ENCODE data around the gene GET3. TPM values are rescaled to one million over a fixed set of nuclear protein-coding genes. Genes with fewer than 3 reads are reported as not detected.

Gene GET3
- total and polyA plus RNA-seq, 5 donors from 2014 or later: 37.9 to 91.2 (median 72.7) TPM

GRCh38 chr19:12745166-12745897, 8.0 kb downstream of the GET3 start:
- Histone ChIP-seq H3K27me3 (ENCODE audit: control insufficient read depth, insufficient read depth, low read length) (no peaks in the 10 kb centered on the region), H3K4me1 (ENCODE audit: control insufficient read depth, insufficient read depth, low read length, poor library complexity, severe bottlenecking) (no peaks in the 10 kb centered on the region), H3K4me3 (ENCODE audit: low read depth, low read length) (no peak overlapping the region), H3K36me3 (ENCODE audit: control insufficient read depth, insufficient read depth, low read length) (peaks cover 26% of the 10 kb centered on the region), H3K27ac (ENCODE audit: insufficient read depth, low read length, poor library complexity, severe bottlenecking) (no peak overlapping the region), H3K9me3 (ENCODE audit: control insufficient read depth in 2 of 2, low read length in 2 of 2) (peaks cover 0 to 8% of the 10 kb centered on the region in 2 experiments)
- H3K9me3 Mint-ChIP-seq: peaks cover 0 to 5% (median 0%) of the 10 kb centered on the region in 7 donors
- H3K4me3 Mint-ChIP-seq: no peak overlapping the region
- ATAC-seq (ENCODE audit: low read depth in 2 of 2) (no peak), DNase-seq (no peak)
- H3K27ac Mint-ChIP-seq: no peak overlapping the region
- no peaks in the 10 kb centered on the region for H3K27me3 Mint-ChIP-seq
- H3K4me1 Mint-ChIP-seq: peaks cover 0 to 8% (median 3%) of the 10 kb centered on the region in 4 donors
- H3K36me3 Mint-ChIP-seq: peaks cover 26% of the 10 kb centered on the region

DNA sequence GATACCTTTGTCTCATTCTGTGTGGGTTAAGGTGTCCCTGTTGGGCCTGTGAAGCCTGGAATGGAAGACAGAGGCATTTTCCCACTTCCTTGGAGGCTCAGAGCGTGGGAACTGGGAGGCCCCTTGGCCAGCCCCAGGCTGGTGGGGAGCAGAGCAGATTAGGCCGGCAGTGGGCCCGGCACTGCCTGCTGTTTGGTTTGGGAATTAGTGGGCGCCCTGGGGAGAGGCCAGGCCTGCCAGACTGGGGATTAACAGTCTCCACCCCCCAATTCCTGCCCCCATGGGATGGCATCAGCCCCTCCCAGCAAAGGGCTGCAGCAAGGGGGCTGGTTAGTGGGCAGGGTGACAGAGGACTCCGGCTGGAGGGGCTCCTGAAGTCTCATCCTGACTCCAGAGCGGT, 11.2 kb downstream of the GET3 start:
- H3K4me1 Mint-ChIP-seq: peaks cover 0 to 5% (median 2%) of the 10 kb centered on the region in 4 donors
- H3K4me3 Mint-ChIP-seq: no peak overlapping the region
- H3K9me3 Mint-ChIP-seq: peaks cover 0 to 5% (median 0%) of the 10 kb centered on the region in 7 donors
- H3K27me3 ChIP-seq (ENCODE audit: control insufficient read depth, insufficient read depth, low read length): no peaks in the 10 kb centered on the region
- ATAC-seq (ENCODE audit: low read depth in 2 of 2): no peak
- peaks cover 0 to 8% of the 10 kb centered on the region in 2 experiments for H3K9me3 ChIP-seq (ENCODE audit: control insufficient read depth in 2 of 2, low read length in 2 of 2)
- no peaks in the 10 kb centered on the region for H3K4me1 ChIP-seq (ENCODE audit: control insufficient read depth, insufficient read depth, low read length, poor library complexity, severe bottlenecking)
- no peak for DNase-seq
- peaks cover 16% of the 10 kb centered on the region for H3K36me3 Mint-ChIP-seq
- peaks cover 18% of the 10 kb centered on the region for H3K36me3 ChIP-seq (ENCODE audit: control insufficient read depth, insufficient read depth, low read length)
- H3K27me3 Mint-ChIP-seq: peaks cover 3% of the 10 kb centered on the region
- no peak overlapping the region for H3K27ac ChIP-seq (ENCODE audit: insufficient read depth, low read length, poor library complexity, severe bottlenecking)
- no peak overlapping the region for H3K27ac Mint-ChIP-seq
- H3K4me3 ChIP-seq (ENCODE audit: low read depth, low read length): no peak overlapping the region

DNA sequence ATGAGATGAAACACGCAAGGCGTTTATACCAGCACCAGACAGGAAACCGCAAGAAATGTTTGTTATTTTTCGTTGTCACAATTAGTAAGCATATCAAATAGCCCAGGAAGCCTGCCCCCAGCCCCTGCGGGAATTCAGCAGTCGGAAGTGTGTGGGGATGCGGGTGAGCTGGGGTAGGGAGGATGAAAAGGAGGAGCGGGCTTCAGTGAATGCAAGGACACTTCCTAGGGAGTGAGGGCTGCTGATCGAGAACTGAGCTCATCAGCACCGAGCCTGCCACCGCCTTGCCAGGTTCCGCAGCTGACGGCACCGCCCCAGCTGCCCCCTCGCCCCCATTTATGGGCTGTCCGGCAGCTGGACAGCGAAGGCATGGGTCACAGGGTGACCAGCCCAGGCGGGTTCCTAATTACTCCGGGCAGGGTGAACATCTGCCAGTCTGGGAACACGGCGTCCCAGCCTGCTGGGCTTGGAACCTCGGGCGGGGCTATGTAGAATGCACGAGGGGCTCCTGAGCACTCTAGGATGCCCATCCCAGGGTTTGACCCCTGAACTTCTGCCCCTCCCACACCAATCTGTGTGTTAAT, 12.7 kb downstream of the GET3 start:
- peaks cover 0 to 5% (median 2%) of the 10 kb centered on the region in 4 donors for H3K4me1 Mint-ChIP-seq
- Histone ChIP-seq H3K36me3 (ENCODE audit: control insufficient read depth, insufficient read depth, low read length) (peaks cover 18% of the 10 kb centered on the region), H3K4me1 (ENCODE audit: control insufficient read depth, insufficient read depth, low read length, poor library complexity, severe bottlenecking) (no peaks in the 10 kb centered on the region), H3K9me3 (ENCODE audit: control insufficient read depth in 2 of 2, low read length in 2 of 2) (peaks cover 0 to 8% of the 10 kb centered on the region in 2 experiments), H3K27ac (ENCODE audit: insufficient read depth, low read length, poor library complexity, severe bottlenecking) (no peak overlapping the region), H3K27me3 (ENCODE audit: control insufficient read depth, insufficient read depth, low read length) (no peaks in the 10 kb centered on the region), H3K4me3 (ENCODE audit: low read depth, low read length) (no peak overlapping the region)
- peaks cover 0 to 5% (median 0%) of the 10 kb centered on the region in 7 donors for H3K9me3 Mint-ChIP-seq
- ATAC-seq (ENCODE audit: low read depth in 2 of 2) (no peak), DNase-seq (no peak)
- H3K36me3 Mint-ChIP-seq: peaks cover 16% of the 10 kb centered on the region
- no peak overlapping the region for H3K27ac Mint-ChIP-seq
- no peak overlapping the region for H3K4me3 Mint-ChIP-seq
- H3K27me3 Mint-ChIP-seq: peaks cover 6% of the 10 kb centered on the region

DNA sequence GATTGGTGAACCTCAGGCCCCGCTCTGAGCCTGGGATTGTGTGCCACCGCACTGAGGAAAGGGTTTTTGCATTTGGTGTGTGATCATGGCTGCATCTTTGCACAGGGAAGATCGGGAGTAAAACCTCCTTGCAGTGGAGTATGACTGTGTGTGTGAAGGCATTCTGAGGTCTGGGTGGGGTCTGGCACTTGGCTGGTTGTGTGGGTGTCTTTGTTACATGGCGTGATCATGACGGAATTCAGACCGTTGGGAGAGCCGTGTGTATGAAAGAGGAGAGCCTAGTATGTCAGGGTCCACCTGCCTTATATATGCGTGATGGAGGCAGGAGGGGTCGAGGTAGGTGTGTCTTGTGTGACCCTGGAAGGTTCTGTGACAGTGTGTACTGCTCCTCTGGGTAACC, 13.6 kb downstream of the GET3 start:
- Histone ChIP-seq H3K27me3 (ENCODE audit: control insufficient read depth, insufficient read depth, low read length) (no peaks in the 10 kb centered on the region), H3K4me3 (ENCODE audit: low read depth, low read length) (no peak overlapping the region), H3K9me3 (ENCODE audit: control insufficient read depth in 2 of 2, low read length in 2 of 2) (peaks cover 0 to 8% of the 10 kb centered on the region in 2 experiments), H3K36me3 (ENCODE audit: control insufficient read depth, insufficient read depth, low read length) (peaks cover 14% of the 10 kb centered on the region), H3K27ac (ENCODE audit: insufficient read depth, low read length, poor library complexity, severe bottlenecking) (no peak overlapping the region), H3K4me1 (ENCODE audit: control insufficient read depth, insufficient read depth, low read length, poor library complexity, severe bottlenecking) (no peaks in the 10 kb centered on the region)
- ATAC-seq (ENCODE audit: low read depth in 2 of 2): no peak
- peaks cover 0 to 4% (median 2%) of the 10 kb centered on the region in 4 donors for H3K4me1 Mint-ChIP-seq
- H3K4me3 Mint-ChIP-seq: no peak overlapping the region
- no peak overlapping the region for H3K27ac Mint-ChIP-seq
- DNase-seq: no peak
- H3K36me3 Mint-ChIP-seq: peaks cover 13% of the 10 kb centered on the region
- peaks cover 0 to 5% (median 0%) of the 10 kb centered on the region in 7 donors for H3K9me3 Mint-ChIP-seq
- peaks cover 6% of the 10 kb centered on the region for H3K27me3 Mint-ChIP-seq

DNA sequence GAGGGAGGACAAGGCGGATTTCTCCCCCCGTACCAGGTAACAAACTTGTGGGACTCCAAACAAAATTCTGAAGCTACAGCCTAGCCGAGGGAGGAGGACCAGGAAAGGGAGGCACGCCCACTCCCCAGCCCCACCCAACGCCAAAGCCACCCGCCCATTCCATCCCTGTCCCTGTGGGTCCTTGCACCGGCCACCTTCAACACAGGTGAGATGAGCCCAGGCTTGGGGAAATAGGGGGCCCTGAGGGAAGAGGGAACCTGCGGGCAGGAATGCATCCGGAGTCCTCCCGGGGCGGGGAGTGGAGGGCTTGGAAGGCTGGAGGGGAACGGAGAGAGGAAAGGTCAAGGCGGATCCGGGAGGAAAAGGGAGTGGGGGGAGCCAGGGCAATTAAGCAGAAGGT, 14.3 kb downstream of the GET3 start, which contains the start of gene BEST2:
TSS of gene BEST2 (plus strand) at position 157 of the 400 bp plus-strand sequence. CDS start 802 bp downstream, outside the sequence.
- Histone ChIP-seq H3K9me3 (ENCODE audit: control insufficient read depth in 2 of 2, low read length in 2 of 2) (peaks cover 0 to 8% of the 10 kb centered on the region in 2 experiments), H3K27me3 (ENCODE audit: control insufficient read depth, insufficient read depth, low read length) (no peaks in the 10 kb centered on the region), H3K36me3 (ENCODE audit: control insufficient read depth, insufficient read depth, low read length) (peaks cover 11% of the 10 kb centered on the region), H3K27ac (ENCODE audit: insufficient read depth, low read length, poor library complexity, severe bottlenecking) (no peak within 1 kb of the TSS), H3K4me1 (ENCODE audit: control insufficient read depth, insufficient read depth, low read length, poor library complexity, severe bottlenecking) (no peaks in the 10 kb centered on the region), H3K4me3 (ENCODE audit: low read depth, low read length) (no peak within 1 kb of the TSS)
- Mint-ChIP-seq H3K9me3 (peaks cover 0 to 5% (median 0%) of the 10 kb centered on the region in 7 donors), H3K36me3 (peaks cover 12% of the 10 kb centered on the region), H3K4me3 (no peak within 1 kb of the TSS), H3K4me1 (peaks cover 0 to 7% (median 2%) of the 10 kb centered on the region in 4 donors), H3K27me3 (peaks cover 10% of the 10 kb centered on the region), H3K27ac (no peak within 1 kb of the TSS)
- DNase-seq: no peak
- ATAC-seq (ENCODE audit: low read depth in 2 of 2): no peak

DNA sequence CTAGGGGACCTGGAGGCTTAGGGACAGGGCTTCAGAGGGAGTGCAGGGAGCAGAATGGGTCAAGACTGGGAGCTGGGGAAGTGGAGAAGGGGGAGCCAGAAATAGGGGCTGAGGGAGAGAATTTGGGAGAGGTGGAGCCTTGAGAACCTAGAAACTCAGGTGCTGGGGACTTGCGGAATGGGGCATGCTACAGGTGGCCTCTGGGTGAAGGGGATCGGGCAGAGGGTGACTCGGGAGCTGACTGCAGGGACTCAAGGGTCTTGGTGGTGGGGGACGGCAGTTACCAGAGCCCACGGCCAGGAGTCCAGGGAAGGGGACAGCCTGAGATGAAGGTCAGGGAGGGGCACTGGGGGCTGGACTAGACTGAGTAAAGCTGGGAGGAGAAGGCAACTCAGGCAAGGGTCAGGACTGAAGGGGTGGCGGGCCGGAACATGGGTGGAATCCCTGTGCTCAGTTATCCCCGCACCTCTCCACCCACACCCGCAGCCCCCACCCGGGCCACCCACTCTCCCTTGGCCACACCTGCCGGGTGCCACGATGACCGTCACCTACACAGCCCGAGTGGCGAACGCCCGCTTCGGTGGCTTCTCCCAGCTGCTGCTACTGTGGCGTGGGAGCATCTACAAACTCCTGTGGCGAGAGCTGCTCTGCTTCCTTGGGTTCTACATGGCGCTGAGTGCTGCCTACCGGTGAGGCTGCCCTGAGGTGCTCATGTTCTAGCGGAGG, 14.9 kb downstream of the GET3 start:
- peaks cover 0 to 7% (median 2%) of the 10 kb centered on the region in 4 donors for H3K4me1 Mint-ChIP-seq
- H3K27ac Mint-ChIP-seq: no peak overlapping the region
- DNase-seq: no peak

DNA sequence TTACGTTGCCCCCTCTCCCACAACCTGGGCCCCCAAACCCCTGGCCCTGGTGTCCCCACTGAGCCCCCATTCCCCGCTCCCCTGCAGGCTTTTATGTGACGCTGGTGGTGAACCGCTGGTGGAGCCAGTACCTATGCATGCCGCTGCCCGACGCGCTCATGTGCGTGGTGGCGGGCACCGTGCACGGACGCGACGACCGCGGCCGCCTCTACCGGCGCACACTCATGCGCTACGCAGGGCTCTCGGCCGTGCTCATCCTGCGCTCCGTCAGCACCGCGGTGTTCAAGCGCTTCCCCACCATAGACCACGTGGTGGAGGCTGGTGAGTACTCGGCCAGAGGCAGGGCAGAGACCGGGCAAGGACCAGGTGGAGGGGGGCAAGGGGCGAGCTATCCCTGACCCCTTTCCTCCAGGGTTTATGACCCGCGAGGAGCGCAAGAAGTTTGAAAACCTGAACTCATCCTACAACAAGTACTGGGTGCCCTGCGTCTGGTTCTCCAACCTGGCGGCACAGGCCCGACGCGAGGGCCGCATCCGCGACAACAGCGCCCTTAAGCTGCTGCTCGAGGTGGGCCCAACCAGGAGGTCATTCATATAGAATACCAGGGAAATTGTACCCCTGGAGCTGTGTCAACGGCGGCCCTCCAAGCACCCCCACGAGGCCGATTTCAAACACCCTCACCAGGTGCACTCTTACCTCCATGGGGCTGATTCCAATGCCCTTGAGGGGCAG, 17.3 kb downstream of the GET3 start:
- ATAC-seq (ENCODE audit: low read depth in 2 of 2) (no peak), DNase-seq (no peak)
- Histone ChIP-seq H3K9me3 (ENCODE audit: control insufficient read depth in 2 of 2, low read length in 2 of 2) (no peaks in the 10 kb centered on the region), H3K4me3 (ENCODE audit: low read depth, low read length) (no peak overlapping the region), H3K27ac (ENCODE audit: insufficient read depth, low read length, poor library complexity, severe bottlenecking) (no peak overlapping the region), H3K4me1 (ENCODE audit: control insufficient read depth, insufficient read depth, low read length, poor library complexity, severe bottlenecking) (peaks cover 8% of the 10 kb centered on the region), H3K36me3 (ENCODE audit: control insufficient read depth, insufficient read depth, low read length) (no peaks in the 10 kb centered on the region), H3K27me3 (ENCODE audit: control insufficient read depth, insufficient read depth, low read length) (no peaks in the 10 kb centered on the region)
- Mint-ChIP-seq H3K27ac (no peak overlapping the region), H3K9me3 (peaks cover 0 to 2% (median 0%) of the 10 kb centered on the region in 7 donors), H3K27me3 (peaks cover 15% of the 10 kb centered on the region), H3K4me1 (peaks cover 0 to 11% (median 1%) of the 10 kb centered on the region in 4 donors), H3K36me3 (no peaks in the 10 kb centered on the region), H3K4me3 (no peak overlapping the region)

More for the DNA sequence above, 14.9 kb downstream of the GET3 start:
- Histone ChIP-seq H3K27ac (ENCODE audit: insufficient read depth, low read length, poor library complexity, severe bottlenecking) (no peak overlapping the region), H3K27me3 (ENCODE audit: control insufficient read depth, insufficient read depth, low read length) (no peaks in the 10 kb centered on the region), H3K4me3 (ENCODE audit: low read depth, low read length) (no peak overlapping the region), H3K4me1 (ENCODE audit: control insufficient read depth, insufficient read depth, low read length, poor library complexity, severe bottlenecking) (no peaks in the 10 kb centered on the region), H3K36me3 (ENCODE audit: control insufficient read depth, insufficient read depth, low read length) (peaks cover 8% of the 10 kb centered on the region), H3K9me3 (ENCODE audit: control insufficient read depth in 2 of 2, low read length in 2 of 2) (peaks cover 0 to 8% of the 10 kb centered on the region in 2 experiments)
- no peak for ATAC-seq (ENCODE audit: low read depth in 2 of 2)
- Mint-ChIP-seq H3K4me3 (no peak overlapping the region), H3K9me3 (peaks cover 0 to 5% (median 0%) of the 10 kb centered on the region in 7 donors), H3K27me3 (peaks cover 10% of the 10 kb centered on the region), H3K36me3 (peaks cover 12% of the 10 kb centered on the region)

Data from CD4-positive, CD25-positive, alpha-beta regulatory T cell (primary cell).